Sigmoid colon (tissue), 4 donors: ENCODE results near the gene KLRF2.

ENCODE experiments used
- CTCF ChIP-seq, 4 experiments: fragments of 450-650 bp in 3 of 4; fragments of 200-600 bp in 1 of 4; IDR thresholded peaks; one replicate each; pipeline ENCODE4 v1.5.1; 2016 to 2019; ENCODE audit warnings: antibody characterized with exemption in 4 of 4, mild to moderate bottlenecking in 3 of 4, moderate library complexity in 2 of 4
- EP300 ChIP-seq, 4 donors: sonication (generic); formaldehyde crosslinking; IDR thresholded peaks; one replicate each; pipeline ENCODE4 v1.6.1; 2017; ENCODE audit warnings: antibody characterized with exemption in 4 of 4
- POLR2A ChIP-seq, 2 donors: fragments of 450-650 bp; IDR thresholded peaks; one replicate each; pipeline ENCODE4 v1.6.1; 2016; ENCODE audit warnings: antibody characterized with exemption in 2 of 2, mild to moderate bottlenecking in 2 of 2, moderate library complexity in 2 of 2

DNA sequence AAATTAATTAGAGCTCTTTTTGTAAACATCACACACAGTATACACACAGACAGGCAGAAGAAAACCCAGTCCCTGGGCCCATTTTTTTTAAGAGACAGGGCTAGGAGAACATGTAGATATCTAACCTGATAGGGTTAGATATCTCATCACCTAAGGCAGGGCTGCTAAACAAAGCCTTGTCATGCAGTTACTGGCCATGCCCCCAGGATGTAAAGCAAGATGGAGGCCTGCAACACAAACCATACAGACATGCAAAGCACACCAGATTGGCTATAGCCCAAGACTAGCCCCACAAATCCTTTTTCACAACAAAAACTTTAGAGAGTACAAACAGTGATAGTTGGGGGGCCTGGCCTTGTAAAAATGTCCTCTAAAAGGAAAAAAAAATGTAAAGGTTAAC is 30.4 kb downstream of the KLRF2 start:
- TF ChIP-seq CTCF (IDR thresholded peaks at IDR 0.05) (no peak), POLR2A (IDR thresholded peaks at IDR 0.05) (no peak), EP300 (IDR thresholded peaks at IDR 0.05) (no peak)
